Small intestine (tissue), 7 donors: ENCODE results near the gene CFAP410. TPM values are rescaled to one million over a fixed set of nuclear protein-coding genes. Genes with fewer than 3 reads are reported as not detected.
A peak's percentile ranks its signal among the peaks of the same experiment; 100 is the strongest.
"Not testable (repeated sequence)": the region's sequence is repeated elsewhere in the genome, so short reads cannot be mapped to it uniquely, and the experiment has no call there.

Experiments
- DNase-seq, 2 donors: peaks; one replicate each; pipeline versions ENCODE4 v3.0.0 to v3.0.0-alpha.2; 2013
- FAIRE-seq: peaks from 2 replicates; lab custom pipeline; 2012; peaks lifted over from hg19 to GRCh38; lab: Jason Lieb, UNC
- H3K27ac ChIP-seq, 3 donors: one replicate each; pipeline ENCODE4 v1.5.1; 2013; ENCODE audit warnings: low read length in 2 of 3, mild to moderate bottlenecking in 2 of 3, control low read depth in 1 of 3, inconsistent platforms in 1 of 3, low read depth in 1 of 3, moderate library complexity in 1 of 3
- H3K27me3 ChIP-seq, 3 donors: one replicate each; pipeline ENCODE4 v1.6.1; 2013; ENCODE audit warnings: low read length in 3 of 3, inconsistent platforms in 1 of 3; ENCODE audit not compliant: control insufficient read depth in 3 of 3, insufficient read depth in 3 of 3
- H3K36me3 ChIP-seq, 3 donors: one replicate each; pipeline ENCODE4 v1.6.1; 2013; ENCODE audit warnings: low read length in 3 of 3, inconsistent platforms in 1 of 3, low read depth in 1 of 3, mild to moderate bottlenecking in 1 of 3, moderate library complexity in 1 of 3; ENCODE audit not compliant: control insufficient read depth in 3 of 3, insufficient read depth in 2 of 3
- H3K4me1 ChIP-seq, 3 donors: one replicate each; pipeline ENCODE4 v1.6.1; 2013; ENCODE audit warnings: low read length in 2 of 3, inconsistent platforms in 1 of 3, low read depth in 1 of 3, mild to moderate bottlenecking in 1 of 3, moderate library complexity in 1 of 3; ENCODE audit not compliant: control insufficient read depth in 3 of 3, insufficient read depth in 2 of 3
- H3K4me3 ChIP-seq, 3 donors: one replicate each; pipeline ENCODE4 v1.5.1; 2013; ENCODE audit warnings: low read length in 3 of 3, control low read depth in 1 of 3, inconsistent platforms in 1 of 3, low read depth in 1 of 3, mild to moderate bottlenecking in 1 of 3, moderate library complexity in 1 of 3
- H3K9me3 ChIP-seq, 2 donors: one replicate each; pipeline ENCODE4 v1.6.1; 2013; ENCODE audit warnings: low read depth in 1 of 2, low read length in 1 of 2; ENCODE audit not compliant: control insufficient read depth in 2 of 2, insufficient read depth in 1 of 2
- WGBS, 3 donors: extraction: QIAGEN DNeasy Blood & Tissue Kit; methylation state at CpG; one replicate each; pipeline ENCODE4 v1.1.7; 2013; 5-methylcytosine and 5-hydroxymethylcytosine counted together
- polyA plus RNA-seq, 4 donors: library from polyadenylated mRNA; stranded (reverse) in 3 of 4; unstranded in 1 of 4; fragments of 200-250 nt in 3 of 4; fragments of 120-200 nt in 1 of 4; gene quantifications; one replicate each; pipeline versions ENCODE4 v1.2.1 to v1.2.3, GENCODE V29; 2013
- donor health status: healthy with polysubstance abuse.
- donor health status: control.
- donor health status: control.
- donor health status: Bipolar disorder and iron deficiency.
- donor health status: healthy.

Gene CFAP410
- polyA plus RNA-seq, 4 donors = 17.9 to 35.9 (median 32.3) TPM

GRCh38 chr21:44305691-44306090 lies 33.5 kb downstream of the CFAP410 start:
- no peaks in the 10 kb centered on the region for H3K27me3 ChIP-seq
- DNase-seq = no peak
- peaks cover 2 to 74% (median 5%) of the 10 kb centered on the region in 3 donors for H3K36me3 ChIP-seq
- no peak overlapping the region for H3K4me3 ChIP-seq
- H3K9me3 ChIP-seq = no peaks in the 10 kb centered on the region
- peaks cover 10 to 45% (median 11%) of the 10 kb centered on the region in 3 donors for H3K4me1 ChIP-seq
- FAIRE-seq = no peak
- H3K27ac ChIP-seq = no peak overlapping the region
- WGBS, 3 donors = 78 to 85% (median 83%) methylated on average over 8 to 9 of the region's 9 CpGs

- Histone ChIP-seq H3K4me3 (no peak overlapping the region), H3K27me3 (no peaks in the 10 kb centered on the region), H3K36me3 (peaks cover 2 to 66% (median 5%) of the 10 kb centered on the region in 3 donors), H3K9me3 (no peaks in the 10 kb centered on the region), H3K27ac (peak overlapping the region; percentile 17 to 95 (median 84)), H3K4me1 (peaks cover 10 to 45% (median 11%) of the 10 kb centered on the region in 3 donors)
- no peak for FAIRE-seq
- DNase-seq = peak; percentile 60 to 79
- 43 to 54% (median 53%) methylated on average over 8 of the region's 8 CpGs for WGBS, 3 donors
These were observed 34.3 kb downstream of the CFAP410 start for GRCh38 chr21:44304877-44305293.

- H3K27me3 ChIP-seq = no peaks in the 10 kb centered on the region
- H3K4me1 ChIP-seq = peaks cover 10 to 50% (median 11%) of the 10 kb centered on the region in 3 donors
- FAIRE-seq (no peak), DNase-seq (peak; percentile 22 to 39)
- WGBS, 3 donors = 48 to 65% (median 50%) methylated on average over 14 to 16 of the region's 16 CpGs
- H3K27ac ChIP-seq = peak overlapping the region; percentile 83 to 95 (median 84)
- H3K36me3 ChIP-seq = peaks cover 2 to 58% (median 5%) of the 10 kb centered on the region in 3 donors
- no peak overlapping the region for H3K4me3 ChIP-seq
- H3K9me3 ChIP-seq = no peaks in the 10 kb centered on the region
These were observed 35.1 kb downstream of the CFAP410 start for GRCh38 chr21:44304011-44304616.

GRCh38 chr21:44303490-44303981 lies 35.7 kb downstream of the CFAP410 start:
- WGBS, 3 donors = 21 to 55% (median 25%) methylated on average over 12 of the region's 12 CpGs
- Histone ChIP-seq H3K27ac (peak overlapping the region; percentile 83 to 95 (median 84)), H3K4me1 (peaks cover 10 to 52% (median 11%) of the 10 kb centered on the region in 3 donors), H3K27me3 (no peaks in the 10 kb centered on the region), H3K9me3 (no peaks in the 10 kb centered on the region), H3K36me3 (peaks cover 2 to 52% (median 5%) of the 10 kb centered on the region in 3 donors), H3K4me3 (no peak overlapping the region)
- FAIRE-seq (no peak), DNase-seq (peak; percentile 93 to 97)

GRCh38 chr21:44302573-44303401 lies 36.4 kb downstream of the CFAP410 start:
- Histone ChIP-seq H3K36me3 (peaks cover 2 to 46% (median 5%) of the 10 kb centered on the region in 3 donors), H3K4me3 (peak overlapping the region in 2 of 3 donors; percentile 9 to 73), H3K27ac (peak overlapping the region; percentile 84 to 98 (median 84)), H3K4me1 (peaks cover 10 to 55% (median 11%) of the 10 kb centered on the region in 3 donors)
- not testable (repeated sequence) for H3K27me3 ChIP-seq, H3K9me3 ChIP-seq, FAIRE-seq
- peak; percentile 83 to 95 for DNase-seq
- 33 to 67% (median 52%) methylated on average over 22 to 23 of the region's 23 CpGs for WGBS, 3 donors

- Histone ChIP-seq H3K36me3 (peaks cover 0 to 38% (median 2%) of the 10 kb centered on the region in 3 donors), H3K9me3 (no peaks in the 10 kb centered on the region), H3K27ac (peak overlapping the region; percentile 84 to 98 (median 84)), H3K27me3 (no peaks in the 10 kb centered on the region), H3K4me3 (peak overlapping the region in 2 of 3 donors; percentile 73 to 96), H3K4me1 (peaks cover 10 to 61% (median 11%) of the 10 kb centered on the region in 3 donors)
- WGBS, 3 donors = 32 to 61% (median 37%) methylated on average over 7 to 9 of the region's 9 CpGs
- DNase-seq (peak; percentile 42 to 54), FAIRE-seq (no peak)
These were observed 37.2 kb downstream of the CFAP410 start for GRCh38 chr21:44301961-44302406.

- Histone ChIP-seq H3K27ac (peak overlapping the region; percentile 84 to 98 (median 84)), H3K9me3 (no peaks in the 10 kb centered on the region), H3K36me3 (peaks cover 0 to 29% (median 0%) of the 10 kb centered on the region in 3 donors), H3K4me3 (peak overlapping the region; percentile 73 to 96 (median 83)), H3K4me1 (peaks cover 10 to 56% (median 11%) of the 10 kb centered on the region in 3 donors), H3K27me3 (no peaks in the 10 kb centered on the region)
- DNase-seq = peak in 1 of 2 donors; percentile 18
- no peak for FAIRE-seq
- WGBS, 3 donors = 21 to 49% (median 33%) methylated on average over 11 to 13 of the region's 13 CpGs
These were observed 38.0 kb downstream of the CFAP410 start for GRCh38 chr21:44301141-44301540.
